NCI-H187 (cell line): ENCODE results near the gene RPL4.

Source experiments
- DNase-seq, 2 experiments: peaks; one replicate each; lab custom pipeline; 2025; lab: John Stamatoyannopoulos, UW

The RPL4 gene

GRCh38 chr15:66459818-66460615, 44.6 kb downstream of the RPL4 start:
- no peak for DNase-seq

- no peak for DNase-seq
Measured at GRCh38 chr15:66456211-66456610, 48.4 kb downstream of the RPL4 start.

DNA sequence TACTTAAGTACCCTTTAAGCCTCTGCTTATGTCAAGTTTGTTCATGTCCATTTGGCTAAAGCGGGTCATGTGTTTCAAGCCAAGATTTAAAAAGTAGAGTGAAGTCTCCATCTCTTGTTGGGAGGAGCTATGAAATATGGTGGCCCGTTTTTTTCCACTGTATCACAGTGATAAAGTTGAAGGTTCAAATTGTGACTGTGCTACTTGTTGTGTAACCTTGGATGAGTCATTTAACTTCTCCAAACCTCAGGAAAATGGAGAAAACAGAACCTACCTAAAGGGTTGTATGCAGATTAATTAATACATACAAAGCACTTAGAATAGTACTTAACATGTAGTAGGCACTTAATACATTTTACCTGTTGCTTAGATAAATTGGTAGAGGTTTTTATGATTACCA, 50.5 kb downstream of the RPL4 start:
- DNase-seq = no peak

- no peak for DNase-seq
Measured at GRCh38 chr15:66452971-66453580, 51.6 kb downstream of the RPL4 start.

- no peak for DNase-seq
Measured at GRCh38 chr15:66452420-66452819, 52.2 kb downstream of the RPL4 start.
